Measurements from ENCODE around the gene ISG15.
"Not testable (repeated sequence)": the region's sequence is repeated elsewhere in the genome, so short reads cannot be mapped to it uniquely, and the experiment has no call there.

GRCh38 chr1:1010131-1010530 lies 3.2 kb upstream of the ISG15 start:
- TF ChIP-seq ZNF577 (CRISPR knock-in tag; IDR thresholded peaks at IDR 0.05; ENCODE audit: borderline replicate concordance, low read depth); SP1 (IDR thresholded peaks at IDR 0.05); SP1 (CRISPR knock-in tag; IDR thresholded peaks at IDR 0.05); NR2F6 (IDR thresholded peaks at IDR 0.05); NR2F6 (CRISPR knock-in tag; IDR thresholded peaks at IDR 0.05); MEF2D (CRISPR knock-in tag; IDR thresholded peaks at IDR 0.05): not testable (repeated sequence)

Measured in HepG2 (cell line).